HG02678 (cell line): Measurements from ENCODE around the gene SPDEF.

Source experiments
- ATAC-seq: cut with Tn5 transposase; IDR thresholded peaks from one replicate; pipeline ENCODE4 v1.9.1; 2021; ENCODE audit warnings: mild to moderate bottlenecking, moderate library complexity; ENCODE audit not compliant: unreplicated experiment

The SPDEF gene

GRCh38 chr6:34583861-34584604 is 27.9 kb upstream of the SPDEF start:
- no peak for ATAC-seq

- ATAC-seq: no peak
These were observed 27.3 kb upstream of the SPDEF start for GRCh38 chr6:34583461-34583860.

DNA sequence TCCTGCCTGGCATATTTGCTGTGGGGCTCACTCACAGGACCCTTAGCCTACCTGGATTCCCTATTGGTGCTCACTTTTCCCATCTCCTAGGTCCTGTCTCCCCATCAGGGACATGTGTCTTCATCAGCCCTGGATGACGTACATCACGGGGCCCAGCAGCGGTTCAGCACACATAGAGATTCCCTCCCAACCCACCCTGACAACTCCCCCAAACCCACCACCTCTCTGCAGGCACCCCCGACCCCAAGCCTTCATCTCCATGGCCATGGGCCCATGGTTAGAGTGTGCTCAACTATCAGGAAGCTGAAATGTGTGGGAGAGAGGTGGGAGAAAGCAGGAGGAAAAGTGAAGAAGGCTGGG is 25.4 kb upstream of the SPDEF start:
- ATAC-seq: no peak

DNA sequence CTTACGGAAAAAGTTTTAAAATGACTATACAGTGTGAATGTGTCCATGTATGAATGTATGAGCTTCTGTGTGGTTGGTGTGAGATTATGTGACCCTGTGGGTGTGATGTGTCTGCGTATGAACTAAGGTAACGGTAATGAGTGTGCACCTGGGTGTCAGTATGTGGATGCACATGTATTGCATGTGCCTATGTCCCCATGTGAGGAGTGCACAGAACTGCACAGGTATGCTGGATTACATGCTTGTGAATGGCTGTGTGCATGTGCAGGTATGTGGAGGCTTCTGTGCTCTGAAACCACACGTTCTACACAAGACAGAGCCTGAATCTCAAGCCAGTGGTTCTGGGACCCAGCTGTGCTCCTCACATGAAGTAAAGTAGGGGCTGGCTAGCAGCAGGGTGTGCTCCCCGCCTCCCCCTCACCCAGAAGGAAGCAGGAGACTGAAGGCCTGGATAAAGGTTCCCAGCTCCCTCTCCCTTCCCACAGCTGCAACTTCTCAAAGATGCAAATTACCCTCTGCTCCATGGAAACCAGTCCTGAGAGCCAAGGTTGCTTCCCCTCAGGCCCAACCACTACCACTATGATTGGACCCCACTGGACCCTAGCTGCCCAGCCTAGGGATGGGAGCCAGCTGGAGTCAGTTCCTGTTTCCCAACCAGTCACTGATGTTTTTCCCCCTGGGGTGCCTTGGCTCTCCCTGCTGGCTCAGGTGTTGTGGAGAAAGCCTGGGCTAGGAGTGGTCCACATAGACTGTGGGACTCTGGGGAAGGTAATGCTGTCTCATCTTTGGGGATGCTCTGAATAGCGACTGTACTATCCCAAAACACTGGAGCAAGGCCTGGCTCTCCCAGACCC is 24.8 kb upstream of the SPDEF start:
- no peak for ATAC-seq

DNA sequence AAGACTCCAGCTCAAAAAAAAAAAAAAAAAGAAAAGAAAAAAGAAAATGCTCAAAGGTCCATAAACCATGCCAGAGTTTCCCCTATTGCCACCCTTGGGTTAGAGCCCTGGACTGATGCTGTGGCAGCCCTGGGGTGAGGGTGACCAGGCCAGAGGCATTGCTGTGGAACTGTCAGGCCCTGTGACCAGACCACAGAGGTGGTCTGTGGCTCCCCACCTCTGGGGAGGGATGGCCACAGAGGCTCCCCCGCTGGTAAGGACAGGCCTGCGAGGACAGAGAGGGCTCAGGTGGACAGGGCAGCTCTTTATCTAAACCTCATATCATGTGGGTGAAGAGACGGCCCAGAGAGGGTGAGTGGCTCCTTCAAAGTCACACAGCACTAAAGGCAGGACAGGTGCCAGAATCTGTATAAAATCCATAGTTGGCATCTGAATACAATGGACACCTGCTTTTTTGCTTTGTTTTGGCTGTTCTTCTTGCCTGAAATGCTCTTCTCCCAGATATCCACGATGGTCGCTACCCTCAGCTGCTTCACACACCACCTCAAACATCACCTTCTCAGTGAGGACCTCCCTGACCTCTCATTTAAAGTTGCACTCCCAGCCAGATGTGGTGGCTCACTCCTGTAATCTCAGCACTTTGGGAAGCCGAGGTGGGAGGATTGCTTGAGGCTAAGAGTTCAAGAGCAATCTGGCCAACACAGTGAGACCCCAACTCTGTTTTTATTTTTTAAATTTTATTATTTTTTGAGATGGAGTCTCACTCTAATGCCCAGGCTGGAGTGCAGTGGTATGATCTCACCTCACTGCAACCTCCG is 22.5 kb upstream of the SPDEF start:
- ATAC-seq: no peak

- ATAC-seq: no peak
These were observed 20.3 kb upstream of the SPDEF start for GRCh38 chr6:34576286-34576955.

DNA sequence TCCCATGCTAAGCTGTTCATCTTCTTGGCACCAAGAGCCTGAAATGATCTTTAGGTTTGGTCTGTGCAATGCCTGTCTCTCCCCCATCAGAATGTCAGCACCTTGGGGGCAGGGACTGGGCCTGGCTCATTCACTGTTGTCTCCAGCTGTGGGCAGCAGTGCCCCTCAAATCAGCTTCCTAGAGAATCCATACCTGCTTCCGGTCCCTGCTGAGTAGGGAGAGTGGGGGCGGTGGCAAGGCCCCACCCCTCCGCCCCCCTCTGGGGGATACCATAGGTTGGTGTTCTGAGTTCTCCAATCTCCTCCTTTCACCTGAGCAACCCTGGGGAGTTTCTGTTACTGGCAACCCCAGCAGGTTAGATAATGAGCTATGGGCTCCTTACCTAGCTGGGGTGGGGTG is 19.2 kb upstream of the SPDEF start:
- no peak for ATAC-seq

- no peak for ATAC-seq
These were observed 18.6 kb upstream of the SPDEF start for GRCh38 chr6:34574647-34575293.

DNA sequence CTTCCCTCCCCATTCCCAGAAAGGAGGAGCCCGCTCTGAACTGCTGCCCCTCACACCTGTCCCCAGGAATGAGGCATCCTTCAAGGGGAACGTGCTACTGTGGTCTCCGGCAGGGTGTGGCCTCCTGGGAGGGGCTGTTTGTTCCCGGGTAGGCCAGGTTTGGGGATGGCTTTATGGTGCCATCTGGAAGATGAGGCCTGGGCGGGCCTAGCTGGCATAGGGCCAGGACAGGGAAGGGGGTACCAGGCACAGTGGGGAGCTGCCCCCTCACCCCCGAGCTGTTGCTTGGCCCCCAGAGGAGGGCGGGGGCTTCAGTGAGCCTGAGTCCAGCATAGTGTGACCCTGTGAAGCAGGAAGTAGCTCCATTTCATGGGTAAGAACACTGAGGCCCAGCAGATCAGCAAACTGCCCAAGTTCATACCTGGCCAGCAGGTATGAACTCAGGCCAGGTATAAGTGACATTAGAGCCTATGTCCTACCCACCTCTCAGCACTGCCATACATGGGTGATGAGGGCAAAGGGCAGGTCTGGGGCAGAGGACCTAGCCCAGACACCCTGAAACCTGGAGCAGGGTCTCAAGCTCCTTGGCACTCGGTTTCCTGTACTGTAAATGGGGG is 17.5 kb upstream of the SPDEF start:
- no peak for ATAC-seq

- no peak for ATAC-seq
These were observed 16.5 kb upstream of the SPDEF start for GRCh38 chr6:34572585-34572984.

DNA sequence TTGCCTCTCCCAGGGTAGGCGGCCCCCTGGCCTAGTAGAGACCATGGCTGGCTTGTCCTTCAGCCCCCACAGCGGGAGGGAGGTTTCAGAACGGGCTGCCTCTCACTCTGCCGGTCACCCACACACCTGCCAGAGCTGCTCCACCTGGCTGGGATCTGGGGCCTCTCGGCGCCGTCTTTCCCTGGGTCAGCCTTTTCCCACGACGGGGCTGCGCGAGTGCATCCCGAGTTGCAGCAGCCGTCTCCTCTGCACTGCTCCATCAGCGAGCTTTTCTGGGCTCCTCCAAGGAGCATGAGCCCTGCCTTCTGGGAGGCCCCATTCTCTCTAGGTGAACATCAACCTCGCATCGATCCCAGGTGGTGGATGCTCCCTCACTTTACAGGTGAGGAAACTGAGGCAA is 15.9 kb upstream of the SPDEF start:
- ATAC-seq: no peak

GRCh38 chr6:34571388-34571787 is 15.3 kb upstream of the SPDEF start:
- no peak for ATAC-seq

GRCh38 chr6:34570066-34570833 is 14.1 kb upstream of the SPDEF start:
- ATAC-seq: no peak

- no peak for ATAC-seq
These were observed 13.3 kb upstream of the SPDEF start for GRCh38 chr6:34569361-34569973.

GRCh38 chr6:34568341-34569201 is 12.4 kb upstream of the SPDEF start:
- ATAC-seq: no peak

DNA sequence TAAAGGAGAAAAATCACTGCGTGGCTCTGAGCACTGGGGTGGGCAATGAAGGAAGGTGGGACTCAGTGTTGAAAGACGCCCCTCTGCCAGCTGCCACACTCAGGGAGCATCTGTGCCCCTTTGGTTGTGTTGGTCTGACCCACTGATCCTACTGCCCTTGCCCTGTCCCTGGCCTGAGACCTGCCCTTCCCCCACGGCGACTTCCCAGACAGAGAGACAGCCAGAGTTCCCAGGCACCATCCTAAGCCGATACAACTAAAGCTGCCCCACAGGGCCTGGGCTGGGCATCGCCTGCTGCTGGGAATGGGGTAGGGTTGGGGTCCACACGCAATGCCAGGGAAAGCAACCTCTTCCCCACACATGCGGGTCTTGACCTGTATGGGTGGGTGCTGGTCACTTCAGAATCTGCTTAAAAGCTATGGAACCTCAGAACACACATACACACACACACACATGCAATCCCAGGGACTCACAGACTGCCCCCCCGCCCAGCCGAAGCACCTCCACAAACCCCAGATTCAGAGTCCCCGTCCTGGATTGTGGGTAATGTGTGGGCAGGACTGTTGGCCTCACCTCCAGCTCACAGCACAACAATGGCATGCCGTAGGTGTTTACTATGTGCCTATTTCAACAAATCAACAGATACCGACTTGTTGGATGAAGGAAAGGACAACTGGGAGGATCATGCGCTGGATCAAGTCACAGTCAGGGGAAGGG is 10.9 kb upstream of the SPDEF start:
- no peak for ATAC-seq

GRCh38 chr6:34565722-34566137 is 9.6 kb upstream of the SPDEF start:
- no peak for ATAC-seq
